ENCODE results near the gene PAH.

GRCh38 chr12:102954134-102954533, 37.1 kb upstream of the PAH start:
- TF ChIP-seq CTCF (IDR thresholded peaks at IDR 0.05) = no peak
- no peak for TF ChIP-seq POLR2AphosphoS5 (IDR thresholded peaks at IDR 0.05)

All from breast epithelium (tissue), 3 donors.